Measurements from ENCODE around the gene SCGB1D2. TPM values are rescaled to one million over a fixed set of nuclear protein-coding genes. Genes with fewer than 3 reads are reported as not detected.
"Not testable (repeated sequence)": the region's sequence is repeated elsewhere in the genome, so short reads cannot be mapped to it uniquely, and the experiment has no call there.

The SCGB1D2 gene
- polyA plus RNA-seq (ENCODE audit: insufficient read depth in 1 of 5, insufficient read length in 5 of 5, low replicate concordance in 1 of 5), result not detected
- long read RNA-seq, donor 1, result 0 reads
- long read RNA-seq, donor 2, result 0 reads
- long read RNA-seq, donor 3, result 0 reads
- long read RNA-seq, donor 4, result 0 reads
- long read RNA-seq, donor 5, result 0 reads
- long read RNA-seq, donor 6, result 0 reads
- long read RNA-seq, donor 7, result 0 reads
- long read RNA-seq, donor 8, result 0 reads

- no peak for DNase-seq
These were observed at the start of gene SCGB1D2 for GRCh38 chr11:62242021-62242420. SCGB1D2 (plus strand) TSS chr11:62242239; CDS start chr11:62242308, 69 bp downstream.

- no peak for DNase-seq
These were observed 48.1 kb upstream of the SCGB1D2 start for GRCh38 chr11:62193952-62194351.

- DNase-seq, result not testable (repeated sequence)
These were observed 47.0 kb upstream of the SCGB1D2 start for GRCh38 chr11:62195010-62195409.

GRCh38 chr11:62195945-62196344, 46.1 kb upstream of the SCGB1D2 start:
- no peak for DNase-seq

GRCh38 chr11:62197400-62197799, 44.6 kb upstream of the SCGB1D2 start:
- DNase-seq, result not testable (repeated sequence)

- DNase-seq, result no peak
These were observed 40.7 kb upstream of the SCGB1D2 start for GRCh38 chr11:62201376-62201775.

- DNase-seq, result no peak
These were observed 39.1 kb upstream of the SCGB1D2 start for GRCh38 chr11:62202910-62203309.

GRCh38 chr11:62204430-62204829, 37.6 kb upstream of the SCGB1D2 start:
- no peak for DNase-seq

GRCh38 chr11:62205441-62205840, 36.6 kb upstream of the SCGB1D2 start:
- DNase-seq, result no peak

GRCh38 chr11:62206276-62207066, 35.6 kb upstream of the SCGB1D2 start:
- DNase-seq, result not testable (repeated sequence)

- DNase-seq, result no peak
These were observed 33.3 kb upstream of the SCGB1D2 start for GRCh38 chr11:62208785-62209144.

GRCh38 chr11:62217191-62217748, 24.8 kb upstream of the SCGB1D2 start:
- no peak for DNase-seq

GRCh38 chr11:62221498-62221897, 20.5 kb upstream of the SCGB1D2 start:
- no peak for DNase-seq

- no peak for DNase-seq
These were observed 18.9 kb upstream of the SCGB1D2 start for GRCh38 chr11:62223095-62223494.

GRCh38 chr11:62233730-62234129, 8.3 kb upstream of the SCGB1D2 start:
- no peak for DNase-seq

- no peak for DNase-seq
These were observed 5.9 kb upstream of the SCGB1D2 start for GRCh38 chr11:62236187-62236586.

GRCh38 chr11:62237499-62237898, 4.5 kb upstream of the SCGB1D2 start:
- DNase-seq, result no peak

- DNase-seq, result no peak
These were observed 3.9 kb upstream of the SCGB1D2 start for GRCh38 chr11:62238151-62238550.

- DNase-seq, result no peak
These were observed 944 bp upstream of the SCGB1D2 start for GRCh38 chr11:62241095-62241494.

GRCh38 chr11:62245271-62245753, 3.3 kb downstream of the SCGB1D2 start:
- DNase-seq, result peak; percentile 9 to 10

GRCh38 chr11:62251698-62252097, 9.7 kb downstream of the SCGB1D2 start:
- no peak for DNase-seq

- no peak for DNase-seq
These were observed 12.0 kb downstream of the SCGB1D2 start for GRCh38 chr11:62253999-62254542.

GRCh38 chr11:62256281-62256680, 14.2 kb downstream of the SCGB1D2 start:
- no peak for DNase-seq

Measured in right lung (tissue), 10 donors.